Liver (tissue), 9 donors: ENCODE results near the gene TMEM100. TPM values are rescaled to one million over a fixed set of nuclear protein-coding genes. Genes with fewer than 3 reads are reported as not detected.

ENCODE experiments used
- DNase-seq: peaks from one replicate; pipeline ENCODE4 v3.0.0-alpha.2; 2017; ENCODE audit warnings: low spot score
- H3K27ac ChIP-seq, 2 donors: one replicate each; pipeline ENCODE4 v1.7.0; 2013; ENCODE audit warnings: inconsistent platforms in 2 of 2, low read length in 2 of 2, control low read depth in 1 of 2, low read depth in 1 of 2, mild to moderate bottlenecking in 1 of 2
- H3K27me3 ChIP-seq, 4 donors: one replicate each; pipeline versions ENCODE4 v1.6.1 to v1.7.0; 2013; ENCODE audit warnings: low read length in 3 of 4, inconsistent platforms in 1 of 4, mild to moderate bottlenecking in 1 of 4, moderate library complexity in 1 of 4; ENCODE audit not compliant: control insufficient read depth in 4 of 4, insufficient read depth in 4 of 4
- H3K36me3 ChIP-seq, 4 donors: one replicate each; pipeline versions ENCODE4 v1.6.1 to v1.7.0; 2013; ENCODE audit warnings: low read length in 3 of 4, mild to moderate bottlenecking in 3 of 4, low read depth in 1 of 4, moderate library complexity in 1 of 4; ENCODE audit not compliant: control insufficient read depth in 4 of 4, insufficient read depth in 3 of 4
- H3K4me1 ChIP-seq, 4 donors: one replicate each; pipeline versions ENCODE4 v1.6.1 to v1.7.0; 2013; ENCODE audit warnings: low read length in 3 of 4, mild to moderate bottlenecking in 3 of 4, moderate library complexity in 1 of 4; ENCODE audit not compliant: control insufficient read depth in 4 of 4, insufficient read depth in 4 of 4
- H3K4me3 ChIP-seq, 3 donors: one replicate each; pipeline versions ENCODE4 v1.6.1 to v1.7.0; 2013; ENCODE audit warnings: low read length in 3 of 3, control low read depth in 1 of 3, low read depth in 1 of 3, mild to moderate bottlenecking in 1 of 3
- H3K9ac ChIP-seq, 2 donors: one replicate each; pipeline ENCODE4 v1.7.0; 2013; ENCODE audit warnings: low read length in 2 of 2, mild to moderate bottlenecking in 2 of 2, moderate library complexity in 2 of 2, control low read depth in 1 of 2, low read depth in 1 of 2
- H3K9me3 ChIP-seq, 4 donors: one replicate each; pipeline versions ENCODE4 v1.6.1 to v1.7.0; 2013; ENCODE audit warnings: low read length in 3 of 4; ENCODE audit not compliant: control insufficient read depth in 4 of 4
- ATF3 ChIP-seq: IDR thresholded peaks from 2 replicates; pipeline ENCODE4 v1.6.1; 2016; ENCODE audit warnings: antibody characterized with exemption
- FOXA2 ChIP-seq: IDR thresholded peaks from 2 replicates; pipeline ENCODE4 v1.6.1; 2016; ENCODE audit warnings: antibody characterized with exemption
- GABPA ChIP-seq, 2 donors: IDR thresholded peaks in 1 of 2; conservative IDR thresholded peaks in 1 of 2; 2 replicates each; pipeline ENCODE4 v1.6.1; 2016; ENCODE audit warnings: antibody characterized with exemption in 2 of 2, mild to moderate bottlenecking in 1 of 2, moderate library complexity in 1 of 2
- HNF4A ChIP-seq, 2 donors: conservative IDR thresholded peaks; 2 replicates each; pipeline ENCODE4 v1.6.1; 2016; ENCODE audit warnings: antibody characterized with exemption in 2 of 2, mild to moderate bottlenecking in 2 of 2
- HNF4G ChIP-seq: IDR thresholded peaks from 2 replicates; pipeline ENCODE4 v1.6.1; 2016; ENCODE audit warnings: antibody characterized with exemption
- JUND ChIP-seq, 2 donors: IDR thresholded peaks; 2 replicates each; pipeline ENCODE4 v1.6.1; 2016; ENCODE audit warnings: antibody characterized with exemption in 2 of 2
- MAX ChIP-seq: IDR thresholded peaks from 2 replicates; pipeline ENCODE4 v1.6.1; 2016; ENCODE audit warnings: antibody characterized with exemption
- NR2F2 ChIP-seq: IDR thresholded peaks from 2 replicates; pipeline ENCODE4 v1.6.1; 2016; ENCODE audit warnings: antibody characterized with exemption
- RAD21 ChIP-seq, 2 donors: IDR thresholded peaks; 2 replicates each; pipeline ENCODE4 v1.6.1; 2016; ENCODE audit warnings: antibody characterized with exemption in 2 of 2, mild to moderate bottlenecking in 2 of 2
- REST ChIP-seq: IDR thresholded peaks from 2 replicates; pipeline ENCODE4 v1.6.1; 2016; ENCODE audit warnings: antibody characterized with exemption, mild to moderate bottlenecking
- RXRA ChIP-seq, 2 donors: IDR thresholded peaks; 2 replicates each; pipeline ENCODE4 v1.6.1; 2017 to 2018; ENCODE audit warnings: antibody characterized with exemption in 2 of 2, mild to moderate bottlenecking in 1 of 2
- YY1 ChIP-seq: IDR thresholded peaks from 2 replicates; pipeline ENCODE4 v1.6.1; 2016; ENCODE audit warnings: antibody characterized with exemption, mild to moderate bottlenecking
- ZBTB33 ChIP-seq: IDR thresholded peaks from 2 replicates; pipeline ENCODE4 v1.6.1; 2016; ENCODE audit warnings: antibody characterized with exemption
- WGBS: extraction: QIAGEN DNeasy Blood & Tissue Kit; methylation state at CpG from one replicate; pipeline ENCODE4 v1.1.7; 2013; 5-methylcytosine and 5-hydroxymethylcytosine counted together
- polyA plus RNA-seq, 2 donors: library from polyadenylated mRNA; stranded (reverse) in 1 of 2; unstranded in 1 of 2; fragments of 200-250 nt in 1 of 2; fragments of >200 nt in 1 of 2; fragmentation: Nextera tagmentation in 1 of 2; extraction: Ambion mirVana in 1 of 2; gene quantifications; one replicate each; pipeline versions ENCODE4 v1.2.1 to v1.2.3, GENCODE V29; 2013 to 2015
- total RNA-seq, 2 donors: library from RNA; depleted of rRNA; stranded (reverse); fragments of >200 nt; gene quantifications; one replicate each; pipeline ENCODE4 v1.2.3, GENCODE V29; 2014
- donor health status: healthy.
- donor health status: healthy.
- donor health status: healthy.
- donor health status: healthy.
- donor health status: healthy.

The TMEM100 gene
- total and polyA plus RNA-seq, 4 donors = 0.09 to 4.8 (median 2.3) TPM

- Histone ChIP-seq H3K9ac (no peak overlapping the region), H3K27ac (no peak overlapping the region), H3K36me3 (no peaks in the 10 kb centered on the region), H3K27me3 (no peaks in the 10 kb centered on the region), H3K4me1 (peaks cover 0 to 27% (median 17%) of the 10 kb centered on the region in 4 donors), H3K4me3 (no peak overlapping the region), H3K9me3 (no peaks in the 10 kb centered on the region)
- no peak for DNase-seq
- TF ChIP-seq ZBTB33 = no peak
- TF ChIP-seq RAD21 (IDR thresholded peaks at IDR 0.05) = no peak
- no peak for TF ChIP-seq HNF4A (conservative IDR thresholded peaks at IDR 0.05)
- TF ChIP-seq GABPA (IDR thresholded peaks at IDR 0.05 in 1 of 2, conservative IDR thresholded peaks at IDR 0.05 in 1 of 2) = no peak
- no peak for TF ChIP-seq FOXA2
- no peak for TF ChIP-seq YY1
- no peak for TF ChIP-seq MAX
- 97% methylated on average over 1 of the region's 1 CpG for WGBS
Observed at GRCh38 chr17:55727920-55728319, 5.3 kb upstream of the TMEM100 start.

GRCh38 chr17:55727275-55727674, 4.6 kb upstream of the TMEM100 start:
- Histone ChIP-seq H3K27ac (no peak overlapping the region), H3K27me3 (no peaks in the 10 kb centered on the region), H3K36me3 (no peaks in the 10 kb centered on the region), H3K4me1 (peaks cover 0 to 20% (median 12%) of the 10 kb centered on the region in 4 donors), H3K9me3 (no peaks in the 10 kb centered on the region), H3K9ac (no peak overlapping the region), H3K4me3 (no peak overlapping the region)
- DNase-seq = no peak
- 93% methylated on average over 6 of the region's 6 CpGs for WGBS
- no peak for TF ChIP-seq ATF3
- no peak for TF ChIP-seq JUND (IDR thresholded peaks at IDR 0.05)
- TF ChIP-seq HNF4G = no peak
- TF ChIP-seq FOXA2 = no peak
- no peak for TF ChIP-seq ZBTB33
- TF ChIP-seq RXRA (IDR thresholded peaks at IDR 0.05) = no peak
- TF ChIP-seq REST = no peak
- TF ChIP-seq HNF4A (conservative IDR thresholded peaks at IDR 0.05) = no peak
- no peak for TF ChIP-seq NR2F2
